Stomach (tissue), 4 donors: ENCODE results near the gene MALAT1.

Experiments
- EP300 ChIP-seq: sonication (generic); formaldehyde crosslinking; IDR thresholded peaks from one replicate; pipeline ENCODE4 v1.6.1; 2017; ENCODE audit warnings: antibody characterized with exemption
- POLR2A ChIP-seq, 4 donors: fragments of 450-650 bp; IDR thresholded peaks; one replicate each; pipeline ENCODE4 v1.6.1; 2016; ENCODE audit warnings: antibody characterized with exemption in 4 of 4, control low read depth in 2 of 4, mild to moderate bottlenecking in 1 of 4, moderate library complexity in 1 of 4
- POLR2AphosphoS5 ChIP-seq, 3 donors: sonication (generic); formaldehyde crosslinking; IDR thresholded peaks; one replicate each; pipeline ENCODE4 v1.6.1; 2016; ENCODE audit warnings: antibody characterized with exemption in 3 of 3
- TF ChIP-seq, protein P1 (sequence below), 7 experiments: fragments of 450-650 bp in 4 of 7; fragments of 200-600 bp in 3 of 7; sonication (generic) in 3 of 7; IDR thresholded peaks; one replicate each; pipeline ENCODE4 v1.5.1; 2016 to 2019; ENCODE audit warnings: antibody characterized with exemption in 7 of 7, control low read depth in 2 of 7, mild to moderate bottlenecking in 1 of 7

DNA sequence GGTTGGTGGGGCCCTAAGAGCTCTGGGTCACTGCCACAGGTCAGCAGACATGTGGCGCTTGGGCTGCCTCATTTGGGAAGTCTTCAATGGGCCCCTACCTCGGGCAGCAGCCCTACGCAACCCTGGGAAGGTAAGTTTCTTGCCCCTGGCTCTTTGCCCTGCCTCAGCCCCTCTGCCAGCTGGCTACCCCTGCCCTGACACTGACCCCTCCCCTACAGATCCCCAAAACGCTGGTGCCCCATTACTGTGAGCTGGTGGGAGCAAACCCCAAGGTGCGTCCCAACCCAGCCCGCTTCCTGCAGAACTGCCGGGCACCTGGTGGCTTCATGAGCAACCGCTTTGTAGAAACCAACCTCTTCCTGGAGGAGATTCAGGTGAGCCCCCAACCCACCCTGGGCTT lies 27.9 kb downstream of the MALAT1 start:
- TF ChIP-seq, protein P1, sequence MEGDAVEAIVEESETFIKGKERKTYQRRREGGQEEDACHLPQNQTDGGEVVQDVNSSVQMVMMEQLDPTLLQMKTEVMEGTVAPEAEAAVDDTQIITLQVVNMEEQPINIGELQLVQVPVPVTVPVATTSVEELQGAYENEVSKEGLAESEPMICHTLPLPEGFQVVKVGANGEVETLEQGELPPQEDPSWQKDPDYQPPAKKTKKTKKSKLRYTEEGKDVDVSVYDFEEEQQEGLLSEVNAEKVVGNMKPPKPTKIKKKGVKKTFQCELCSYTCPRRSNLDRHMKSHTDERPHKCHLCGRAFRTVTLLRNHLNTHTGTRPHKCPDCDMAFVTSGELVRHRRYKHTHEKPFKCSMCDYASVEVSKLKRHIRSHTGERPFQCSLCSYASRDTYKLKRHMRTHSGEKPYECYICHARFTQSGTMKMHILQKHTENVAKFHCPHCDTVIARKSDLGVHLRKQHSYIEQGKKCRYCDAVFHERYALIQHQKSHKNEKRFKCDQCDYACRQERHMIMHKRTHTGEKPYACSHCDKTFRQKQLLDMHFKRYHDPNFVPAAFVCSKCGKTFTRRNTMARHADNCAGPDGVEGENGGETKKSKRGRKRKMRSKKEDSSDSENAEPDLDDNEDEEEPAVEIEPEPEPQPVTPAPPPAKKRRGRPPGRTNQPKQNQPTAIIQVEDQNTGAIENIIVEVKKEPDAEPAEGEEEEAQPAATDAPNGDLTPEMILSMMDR (IDR thresholded peaks at IDR 0.05), result no peak
- TF ChIP-seq POLR2A (IDR thresholded peaks at IDR 0.05) (no peak), EP300 (no peak), POLR2AphosphoS5 (IDR thresholded peaks at IDR 0.05) (no peak)
